Lower leg skin (tissue), 3 donors: Measurements from ENCODE around the gene MCCC2.

Experiments used
- POLR2A ChIP-seq, 2 donors: fragments of 450-650 bp; IDR thresholded peaks; one replicate each; pipeline ENCODE4 v1.6.1; 2016 to 2017; ENCODE audit warnings: antibody characterized with exemption in 2 of 2, mild to moderate bottlenecking in 1 of 2, moderate library complexity in 1 of 2
- TF ChIP-seq, protein P1 (sequence below), 3 donors: fragments of 450-650 bp; IDR thresholded peaks; one replicate each; pipeline ENCODE4 v1.5.1; 2016; ENCODE audit warnings: antibody characterized with exemption in 3 of 3, mild to moderate bottlenecking in 3 of 3, moderate library complexity in 2 of 3

DNA sequence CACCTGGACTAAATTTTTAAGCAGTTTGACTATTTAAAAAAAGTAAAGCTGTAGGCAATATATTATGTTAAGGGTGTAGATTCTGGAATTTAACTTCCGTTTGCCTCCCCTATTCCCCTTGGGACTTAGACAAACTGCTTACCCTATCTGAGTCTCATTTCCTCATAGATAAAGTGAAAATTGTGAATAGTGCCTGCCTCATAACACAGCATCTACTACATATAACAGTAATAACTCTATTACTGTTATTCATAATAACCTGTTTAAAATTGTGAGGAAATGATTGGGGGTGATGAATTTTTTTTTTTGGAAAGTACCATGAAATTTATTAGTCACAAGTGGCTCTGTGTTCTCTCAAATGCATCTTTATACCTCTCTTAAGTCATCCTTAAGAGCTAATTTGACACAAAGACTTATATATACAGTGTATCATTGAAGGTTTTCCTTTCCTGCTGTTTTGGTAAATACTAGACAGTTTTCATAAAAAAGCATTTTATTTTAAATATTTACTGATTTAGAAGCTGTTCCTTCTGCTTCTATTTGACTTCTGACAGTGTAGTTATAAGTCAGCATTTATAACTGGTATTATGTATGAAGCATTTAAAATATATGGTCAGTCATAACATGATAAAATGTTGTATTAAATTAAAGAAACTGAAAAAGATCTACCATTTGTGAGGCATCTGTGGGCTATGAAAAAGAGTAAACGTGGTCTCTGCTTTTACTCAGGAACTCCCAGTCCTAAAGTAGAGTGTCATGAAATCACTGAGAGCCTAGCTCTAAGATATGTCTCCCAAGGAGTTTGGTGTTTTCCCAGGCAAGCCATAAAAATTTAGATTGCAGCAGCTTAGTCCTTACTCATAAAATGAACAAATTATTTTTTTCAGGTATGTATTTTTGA lies 46.4 kb downstream of the MCCC2 start:
- TF ChIP-seq, protein P1, sequence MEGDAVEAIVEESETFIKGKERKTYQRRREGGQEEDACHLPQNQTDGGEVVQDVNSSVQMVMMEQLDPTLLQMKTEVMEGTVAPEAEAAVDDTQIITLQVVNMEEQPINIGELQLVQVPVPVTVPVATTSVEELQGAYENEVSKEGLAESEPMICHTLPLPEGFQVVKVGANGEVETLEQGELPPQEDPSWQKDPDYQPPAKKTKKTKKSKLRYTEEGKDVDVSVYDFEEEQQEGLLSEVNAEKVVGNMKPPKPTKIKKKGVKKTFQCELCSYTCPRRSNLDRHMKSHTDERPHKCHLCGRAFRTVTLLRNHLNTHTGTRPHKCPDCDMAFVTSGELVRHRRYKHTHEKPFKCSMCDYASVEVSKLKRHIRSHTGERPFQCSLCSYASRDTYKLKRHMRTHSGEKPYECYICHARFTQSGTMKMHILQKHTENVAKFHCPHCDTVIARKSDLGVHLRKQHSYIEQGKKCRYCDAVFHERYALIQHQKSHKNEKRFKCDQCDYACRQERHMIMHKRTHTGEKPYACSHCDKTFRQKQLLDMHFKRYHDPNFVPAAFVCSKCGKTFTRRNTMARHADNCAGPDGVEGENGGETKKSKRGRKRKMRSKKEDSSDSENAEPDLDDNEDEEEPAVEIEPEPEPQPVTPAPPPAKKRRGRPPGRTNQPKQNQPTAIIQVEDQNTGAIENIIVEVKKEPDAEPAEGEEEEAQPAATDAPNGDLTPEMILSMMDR (IDR thresholded peaks at IDR 0.05) = no peak
- TF ChIP-seq POLR2A (IDR thresholded peaks at IDR 0.05) = no peak
